Fibroblast of skin of right quadriceps (primary cell): ENCODE results near the gene OLFM2.
"Not testable (repeated sequence)": the region's sequence is repeated elsewhere in the genome, so short reads cannot be mapped to it uniquely, and the experiment has no call there.

Experiments used
- DNase-seq: peaks from one replicate; pipeline ENCODE4 v3.0.0-alpha.2; 2013

Gene OLFM2

DNA sequence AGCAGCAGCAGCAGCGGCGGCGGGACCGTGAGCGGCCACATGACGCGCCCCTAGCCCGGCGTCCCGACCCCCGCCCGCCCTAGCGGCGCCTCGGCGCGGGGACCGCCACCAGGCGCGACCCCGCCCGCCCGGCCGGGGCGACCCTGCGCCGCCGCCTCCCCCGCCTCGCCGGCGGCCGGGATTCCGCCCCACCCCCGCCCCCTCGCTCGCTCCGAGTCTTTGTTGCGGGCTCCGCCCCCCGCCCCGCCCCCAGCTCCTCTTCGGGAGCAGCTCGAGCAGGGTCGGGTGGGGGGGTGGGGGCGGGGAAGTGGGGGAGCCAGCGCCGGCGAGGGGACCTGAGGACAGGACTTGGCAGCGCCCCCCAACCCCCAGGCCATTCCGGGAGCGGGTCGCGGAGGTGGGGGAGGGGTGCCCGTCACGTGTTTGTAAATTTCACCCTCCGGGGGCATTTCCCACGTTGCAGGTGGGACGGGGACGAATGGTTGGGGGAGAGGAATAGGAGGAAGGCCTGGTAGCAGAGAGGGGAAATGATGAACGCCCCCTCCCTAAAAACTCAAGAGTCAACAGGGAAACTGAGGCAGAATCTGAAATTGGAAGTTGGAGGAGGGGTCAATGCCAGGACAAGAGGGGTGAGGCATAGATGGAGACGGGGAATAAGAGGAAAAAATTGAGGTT is at the start of gene OLFM2:
Gene OLFM2, minus strand, starts transcription at position 190 of the 675 bp plus-strand sequence. Its CDS starts 149 bp downstream, at position 41.
- DNase-seq = no peak

DNA sequence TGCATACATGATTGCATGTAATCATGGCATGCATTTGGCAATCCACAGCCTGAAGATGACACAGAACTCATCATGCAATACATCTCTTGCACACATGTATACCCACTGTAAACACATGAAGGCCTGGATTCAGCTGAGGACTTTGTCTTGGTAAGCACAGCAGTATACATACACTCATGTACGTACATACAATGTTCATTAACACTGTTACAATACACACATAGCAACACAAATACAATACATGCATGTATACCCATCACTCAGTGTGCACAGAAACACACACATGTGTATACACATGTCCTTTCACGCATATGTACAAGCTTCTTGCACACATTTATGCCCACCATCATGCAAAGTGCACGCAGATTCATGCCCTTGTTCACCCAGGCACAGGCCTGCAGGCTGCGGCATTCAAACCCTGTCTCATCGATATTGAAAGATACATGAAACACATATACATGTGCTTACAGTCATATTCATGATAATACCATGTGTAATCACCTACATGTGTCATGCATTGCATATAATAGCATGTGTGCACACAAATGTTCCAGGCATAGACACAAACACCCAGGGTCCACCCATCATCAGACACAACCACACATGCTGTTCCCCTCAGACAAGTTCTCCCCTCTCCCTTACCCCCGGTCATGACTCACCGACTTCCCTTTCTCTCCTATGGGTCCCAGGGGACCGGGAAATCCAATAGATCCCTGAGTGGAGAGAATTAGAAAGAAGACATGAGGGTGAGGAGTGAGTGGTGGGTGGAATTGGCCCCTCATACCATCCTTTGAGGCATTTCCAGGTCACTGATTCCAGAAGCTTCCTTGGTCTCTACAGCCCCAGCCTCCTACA is 45.3 kb upstream of the OLFM2 start:
- DNase-seq = peak; percentile 70

GRCh38 chr19:9972103-9972502 is 35.8 kb upstream of the OLFM2 start:
- no peak for DNase-seq

GRCh38 chr19:9971166-9971897 is 35.0 kb upstream of the OLFM2 start:
- DNase-seq = no peak

DNA sequence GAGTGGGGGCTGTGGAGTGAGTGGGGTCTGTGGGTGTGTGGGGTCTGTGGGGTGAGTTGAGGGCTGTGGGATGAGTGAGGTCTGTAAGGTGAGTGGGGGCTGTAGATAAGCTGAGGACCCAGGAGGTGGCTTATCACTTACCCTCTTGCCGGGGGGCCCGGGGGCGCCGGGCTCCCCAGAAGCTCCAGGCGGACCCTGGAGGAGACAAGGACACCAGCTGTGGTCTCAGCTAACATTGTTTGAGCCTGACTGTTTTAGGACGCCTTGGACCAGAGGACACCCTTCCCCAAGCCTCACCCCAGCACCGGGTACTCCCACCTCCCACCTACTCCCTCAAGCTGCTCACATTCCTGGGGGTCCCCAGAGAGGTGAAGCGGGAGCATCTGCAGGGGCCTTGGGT is 34.2 kb upstream of the OLFM2 start:
- DNase-seq = no peak

DNA sequence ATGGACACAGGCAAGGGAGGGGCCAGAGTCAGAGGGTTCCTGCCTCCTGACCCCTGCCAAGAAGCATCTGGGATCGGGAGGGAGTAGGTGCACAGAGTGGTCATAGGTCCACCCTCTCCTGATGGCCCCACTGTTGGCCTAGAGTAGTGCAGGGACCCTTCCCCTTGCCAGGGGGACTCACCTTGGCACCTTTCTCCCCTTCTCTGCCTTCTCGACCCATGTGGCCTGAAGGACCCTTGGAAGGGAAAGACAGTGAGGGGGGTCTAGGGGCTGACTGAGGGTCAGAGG is 33.3 kb upstream of the OLFM2 start:
- no peak for DNase-seq

GRCh38 chr19:9968820-9969687 is 32.7 kb upstream of the OLFM2 start:
- DNase-seq = no peak

DNA sequence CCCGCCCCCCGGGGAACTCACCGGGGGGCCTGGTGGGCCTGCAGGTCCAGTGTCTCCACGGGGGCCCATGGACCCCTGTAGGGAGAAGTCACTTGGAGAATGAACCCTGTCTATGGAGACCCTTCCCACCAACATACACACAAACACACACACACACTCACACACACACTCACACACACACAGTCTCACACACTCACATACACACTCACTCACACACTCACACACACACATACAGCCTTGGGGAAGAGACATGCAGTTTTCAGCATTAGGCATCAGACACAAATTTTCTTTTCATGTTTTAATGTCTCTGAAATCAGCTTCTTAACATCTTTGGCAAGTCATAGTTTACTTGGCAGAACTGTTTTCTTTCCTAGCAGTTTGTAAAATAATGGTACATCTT is 31.0 kb upstream of the OLFM2 start:
- peak; percentile 25 for DNase-seq

- no peak for DNase-seq
Measured at GRCh38 chr19:9966448-9966847, 30.1 kb upstream of the OLFM2 start.

DNA sequence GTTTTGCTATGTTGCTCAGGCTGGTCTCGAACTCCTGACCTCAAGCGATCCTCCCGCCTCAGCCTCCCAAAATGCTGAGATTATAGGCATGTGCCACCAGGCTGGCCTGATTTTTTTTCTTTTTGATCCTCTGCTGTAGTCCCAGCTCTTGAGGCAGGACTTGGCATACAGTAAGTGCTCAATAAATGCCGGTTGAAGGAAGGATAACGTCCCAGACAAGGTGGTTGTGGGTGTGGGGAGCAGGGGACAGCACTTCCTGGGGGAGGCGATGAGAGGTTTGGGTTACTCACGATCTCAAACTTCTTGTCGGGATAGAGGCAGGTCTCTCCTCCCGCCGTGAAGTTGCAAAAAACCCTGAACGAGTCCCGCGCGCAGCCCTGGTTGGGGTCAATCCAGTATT is 29.7 kb upstream of the OLFM2 start:
- DNase-seq = no peak

DNA sequence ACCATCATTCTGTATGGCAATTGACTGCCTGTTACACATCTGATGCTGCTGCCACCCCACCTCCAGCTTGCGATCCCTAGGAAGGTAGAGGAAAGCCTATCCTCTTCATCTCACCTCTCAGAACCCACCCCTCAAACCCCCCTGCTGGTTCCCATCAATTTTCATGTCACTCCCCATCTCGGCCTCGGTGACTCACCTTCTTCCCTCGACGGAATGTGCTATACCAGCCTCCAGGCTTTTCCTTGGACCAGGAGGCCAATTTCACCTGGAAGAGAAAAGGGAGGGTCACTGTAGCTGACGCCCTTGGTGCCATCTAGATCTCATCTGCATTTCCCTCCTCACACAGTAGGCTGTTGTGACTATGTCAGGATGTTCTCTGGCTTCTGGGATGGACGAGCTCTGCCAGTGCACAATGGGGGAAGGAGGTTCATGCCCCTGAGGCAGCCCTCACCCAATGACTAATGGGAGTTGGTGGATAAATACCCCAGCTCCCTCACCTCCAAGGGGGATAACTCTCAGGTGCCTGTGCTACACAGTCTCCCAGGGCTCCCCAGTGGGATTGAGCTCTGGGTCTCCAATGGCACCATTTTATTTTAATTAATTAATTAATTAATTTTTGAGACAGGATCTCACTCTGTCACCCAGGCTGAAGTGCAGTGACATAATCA is 26.4 kb upstream of the OLFM2 start:
- no peak for DNase-seq

DNA sequence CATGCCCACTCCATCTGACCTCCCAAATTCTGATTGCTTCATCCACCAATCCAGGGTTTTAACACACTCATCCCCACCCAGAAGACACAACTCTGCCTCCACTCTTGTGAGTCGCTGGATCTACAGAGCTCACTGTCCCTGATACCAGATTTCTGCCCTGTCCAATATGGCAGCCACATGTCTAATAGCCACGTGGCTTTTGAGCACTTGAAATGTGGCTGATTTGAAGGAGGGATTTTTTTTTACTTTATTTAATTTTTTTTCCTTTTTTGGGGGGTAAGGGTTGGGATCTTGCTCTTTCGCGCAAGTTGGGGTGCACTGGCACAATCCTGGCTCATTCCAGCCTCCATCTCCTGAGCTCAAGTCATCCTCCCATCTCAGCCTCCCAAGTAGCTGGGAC is 24.8 kb upstream of the OLFM2 start:
- no peak for DNase-seq

DNA sequence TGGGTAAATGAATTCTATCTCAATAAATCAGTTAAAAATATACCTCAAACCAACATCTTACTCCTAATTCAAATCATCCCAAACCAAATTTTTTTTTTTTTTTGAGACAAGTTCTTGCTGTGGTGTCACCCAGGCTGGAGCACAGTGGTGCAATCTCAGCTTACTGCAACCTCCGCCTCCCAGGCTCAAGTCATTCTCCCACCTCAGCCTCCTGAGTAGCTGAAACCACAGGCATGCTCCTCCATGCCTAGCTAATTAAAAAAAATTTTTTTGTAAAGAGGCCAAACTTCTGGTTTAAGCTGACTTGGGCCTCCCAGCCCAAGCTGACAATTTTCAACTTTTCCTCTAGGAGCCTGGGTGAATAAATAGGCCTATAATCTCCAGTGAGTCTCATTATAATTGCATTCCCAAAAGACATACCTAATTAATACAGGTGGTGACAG is 22.1 kb upstream of the OLFM2 start:
- peak; percentile 98 for DNase-seq

DNA sequence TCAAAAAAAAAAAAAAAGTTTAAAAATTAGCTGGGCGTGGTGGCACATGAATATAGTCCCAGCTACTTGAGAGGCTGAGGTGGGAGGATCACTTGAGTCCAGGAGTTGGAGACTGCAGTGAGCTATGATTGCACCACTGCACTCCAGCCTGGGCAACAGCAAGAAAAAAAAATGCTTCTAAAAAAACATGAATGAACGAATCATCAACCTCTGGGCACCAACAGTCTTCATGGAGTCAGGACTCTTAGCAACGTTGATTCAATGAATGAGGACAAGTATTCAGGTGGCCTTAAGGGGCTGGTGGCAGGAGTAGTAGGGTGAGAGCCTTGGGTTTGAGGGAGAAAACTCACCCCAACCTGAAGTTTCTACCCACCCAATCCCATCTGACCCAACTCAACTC is 20.6 kb upstream of the OLFM2 start:
- no peak for DNase-seq

GRCh38 chr19:9953802-9954542 is 17.7 kb upstream of the OLFM2 start:
- no peak for DNase-seq

DNA sequence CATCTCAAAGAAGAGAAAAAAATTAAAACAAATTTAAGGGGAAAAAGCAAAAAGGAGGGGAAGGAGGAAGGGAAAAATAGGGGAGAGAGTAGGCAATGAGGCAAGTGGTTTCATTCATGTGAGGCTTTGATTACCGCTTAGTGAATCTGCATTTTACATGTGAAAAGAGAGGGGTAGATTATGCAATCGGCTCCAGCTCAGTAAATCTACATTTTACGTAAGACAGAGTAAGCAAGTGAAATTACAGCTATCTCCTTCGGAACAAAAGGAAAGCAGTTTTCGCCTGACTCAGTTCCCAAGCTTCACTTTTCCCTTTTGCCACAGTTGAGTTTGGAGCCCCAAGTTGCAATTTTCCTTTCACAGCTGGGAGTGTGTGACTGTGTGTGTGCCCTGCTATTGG is 16.0 kb upstream of the OLFM2 start:
- DNase-seq = no peak

GRCh38 chr19:9947441-9947840 is 11.1 kb upstream of the OLFM2 start:
- no peak for DNase-seq

GRCh38 chr19:9946528-9947125 is 10.3 kb upstream of the OLFM2 start:
- not testable (repeated sequence) for DNase-seq

- peak; percentile 99 for DNase-seq
Measured at GRCh38 chr19:9945319-9945966, 9.1 kb upstream of the OLFM2 start.

GRCh38 chr19:9943744-9944143 is 7.4 kb upstream of the OLFM2 start:
- DNase-seq = no peak

- peak; percentile 45 for DNase-seq
Measured at GRCh38 chr19:9941671-9942070, 5.4 kb upstream of the OLFM2 start.
